H9 (cell line): ENCODE results near the gene IL20RB. TPM values are rescaled to one million over a fixed set of nuclear protein-coding genes. Genes with fewer than 3 reads are reported as not detected.

Experiments
- DNase-seq: peaks from one replicate; pipeline ENCODE4 v3.0.0-alpha.2; 2017
- H2AFZ ChIP-seq: one replicate; pipeline ENCODE4 v1.6.1; 2013; ENCODE audit warnings: mild to moderate bottlenecking, low read length, control low read depth, moderate library complexity
- H2AK5ac ChIP-seq: 2 replicates; pipeline ENCODE4 v1.6.1; 2013; ENCODE audit warnings: low read length, control low read depth, mixed read lengths; ENCODE audit not compliant: insufficient read length
- H2BK120ac ChIP-seq: one replicate; pipeline ENCODE4 v1.6.1; 2013; ENCODE audit warnings: low read depth, mild to moderate bottlenecking, low read length, control low read depth, inconsistent platforms; ENCODE audit not compliant: poor library complexity, severe bottlenecking
- H2BK12ac ChIP-seq: 2 replicates; pipeline ENCODE4 v1.6.1; 2013; ENCODE audit warnings: low read length, control low read depth, mixed read lengths, low read depth; ENCODE audit not compliant: insufficient read length
- H2BK15ac ChIP-seq: 2 replicates; pipeline ENCODE4 v1.6.1; 2013; ENCODE audit warnings: low read depth, low read length, control low read depth
- H2BK20ac ChIP-seq: one replicate; pipeline ENCODE4 v1.6.1; 2013; ENCODE audit warnings: low read depth, mild to moderate bottlenecking, low read length, control low read depth, inconsistent platforms; ENCODE audit not compliant: poor library complexity, severe bottlenecking
- H2BK5ac ChIP-seq: 2 replicates; pipeline ENCODE4 v1.6.1; 2013; ENCODE audit warnings: low read length, control low read depth, mixed read lengths; ENCODE audit not compliant: insufficient read length
- H3K14ac ChIP-seq: 2 replicates; pipeline ENCODE4 v1.6.1; 2013; ENCODE audit warnings: low read length, control low read depth; ENCODE audit not compliant: insufficient read depth
- H3K18ac ChIP-seq: 2 replicates; pipeline ENCODE4 v1.6.1; 2013; ENCODE audit warnings: low read depth, mild to moderate bottlenecking, mixed read lengths, low read length, control low read depth; ENCODE audit not compliant: insufficient read length
- H3K23ac ChIP-seq: 2 replicates; pipeline ENCODE4 v1.6.1; 2013; ENCODE audit warnings: low read length, control low read depth, mixed read lengths, low read depth; ENCODE audit not compliant: insufficient read length
- H3K23me2 ChIP-seq: 2 replicates; pipeline ENCODE4 v1.6.1; 2013; ENCODE audit warnings: low read depth, mild to moderate bottlenecking, mixed read lengths, low read length, control low read depth; ENCODE audit not compliant: insufficient read length, poor library complexity, severe bottlenecking
- H3K27ac ChIP-seq: 2 replicates; pipeline ENCODE4 v1.5.1; 2013; ENCODE audit warnings: low read length, control low read depth, mixed read lengths, low read depth; ENCODE audit not compliant: insufficient read length
- H3K27me3 ChIP-seq: 2 replicates; pipeline ENCODE4 v1.6.1; 2013; ENCODE audit warnings: low read length, control low read depth, inconsistent platforms; ENCODE audit not compliant: insufficient read depth
- H3K4ac ChIP-seq: 2 replicates; pipeline ENCODE4 v1.6.1; 2013; ENCODE audit warnings: low read depth, mild to moderate bottlenecking, control low read depth, inconsistent platforms, low read length, moderate library complexity
- H3K4me1 ChIP-seq: 2 replicates; pipeline ENCODE4 v1.6.1; 2013; ENCODE audit warnings: low read length, control low read depth, inconsistent platforms; ENCODE audit not compliant: insufficient read depth
- H3K4me2 ChIP-seq: 2 replicates; pipeline ENCODE4 v1.6.1; 2013; ENCODE audit warnings: low read length, control low read depth, mixed read lengths; ENCODE audit not compliant: insufficient read length, insufficient read depth
- H3K56ac ChIP-seq: 2 replicates; pipeline ENCODE4 v1.6.1; 2013; ENCODE audit warnings: low read depth, mild to moderate bottlenecking, mixed read lengths, low read length, control low read depth; ENCODE audit not compliant: insufficient read length
- H3K79me1 ChIP-seq: 2 replicates; pipeline ENCODE4 v1.6.1; 2013; ENCODE audit warnings: low read depth, mild to moderate bottlenecking, moderate library complexity, low read length, control low read depth, inconsistent platforms; ENCODE audit not compliant: insufficient read depth, poor library complexity, severe bottlenecking
- H3K79me2 ChIP-seq: 2 replicates; pipeline ENCODE4 v1.6.1; 2013; ENCODE audit warnings: low read length, control low read depth, inconsistent platforms; ENCODE audit not compliant: insufficient read depth
- H3K9ac ChIP-seq: 2 replicates; pipeline ENCODE4 v1.6.1; 2013; ENCODE audit warnings: low read length, control low read depth, mixed read lengths; ENCODE audit not compliant: insufficient read length; ENCODE audit errors: extremely low read depth
- H3K9me3 ChIP-seq: one replicate; pipeline ENCODE4 v1.6.1; 2013; ENCODE audit warnings: low read depth, low read length, inconsistent platforms; ENCODE audit not compliant: control insufficient read depth
- H3T11ph ChIP-seq: one replicate; pipeline ENCODE4 v1.6.1; 2013; ENCODE audit warnings: mild to moderate bottlenecking, low read length, control low read depth, inconsistent platforms
- H4K20me1 ChIP-seq: one replicate; pipeline ENCODE4 v1.6.1; 2013; ENCODE audit not compliant: control insufficient read depth, insufficient read length, insufficient read depth
- H4K5ac ChIP-seq: 2 replicates; pipeline ENCODE4 v1.6.1; 2013; ENCODE audit warnings: low read depth, mild to moderate bottlenecking, mixed read lengths, low read length, control low read depth; ENCODE audit not compliant: insufficient read length
- H4K8ac ChIP-seq: replicated peaks from 2 replicates; pipeline ENCODE4 v1.6.1; 2013; ENCODE audit warnings: low read length, control low read depth, mixed read lengths, low read depth; ENCODE audit not compliant: insufficient read length
- H4K91ac ChIP-seq: 2 replicates; pipeline ENCODE4 v1.6.1; 2013; ENCODE audit warnings: low read depth, mild to moderate bottlenecking, moderate library complexity, mixed read lengths, low read length, control low read depth; ENCODE audit not compliant: insufficient read length
- H3K27ac Mint-ChIP-seq, 3 experiments: 2 replicates in 2 of 3; 3 replicates in 1 of 3; pipeline ENCODE4 v1.8.0; 2020 to 2021; ENCODE audit warnings: mixed read lengths in 3 of 3, mild to moderate bottlenecking in 1 of 3, moderate library complexity in 1 of 3
- H3K27me3 Mint-ChIP-seq: 2 replicates; pipeline ENCODE4 v1.8.0; 2021; ENCODE audit warnings: low read depth, mild to moderate bottlenecking, moderate library complexity, mixed read lengths
- H3K36me3 Mint-ChIP-seq, 3 experiments: 2 replicates in 2 of 3; 3 replicates in 1 of 3; pipeline ENCODE4 v1.8.0; 2020 to 2021; ENCODE audit warnings: low read depth in 3 of 3, mixed read lengths in 3 of 3; ENCODE audit not compliant: insufficient read depth in 1 of 3
- H3K4me1 Mint-ChIP-seq, 2 experiments: 2 replicates each; pipeline ENCODE4 v1.8.0; 2020; ENCODE audit warnings: mixed read lengths in 2 of 2
- H3K4me3 Mint-ChIP-seq, 2 experiments: 2 replicates in 1 of 2; 3 replicates in 1 of 2; pipeline ENCODE4 v1.8.0; 2020 to 2021; ENCODE audit warnings: mild to moderate bottlenecking in 2 of 2, mixed read lengths in 2 of 2, moderate library complexity in 1 of 2
- H3K9me3 Mint-ChIP-seq, 2 experiments: 2 replicates in 1 of 2; 3 replicates in 1 of 2; pipeline ENCODE4 v1.8.0; 2020; ENCODE audit warnings: mild to moderate bottlenecking in 2 of 2, mixed read lengths in 2 of 2, moderate library complexity in 1 of 2
- WGBS: extraction: QIAGEN DNeasy Blood & Tissue Kit; methylation state at CpG from one replicate; pipeline ENCODE4 v1.1.7; 2013; ENCODE audit warnings: missing lambda C conversion rate, low lambda C conversion rate, mixed read lengths; ENCODE audit not compliant: insufficient read length; ENCODE audit errors: extremely low coverage; 5-methylcytosine and 5-hydroxymethylcytosine counted together
- total RNA-seq: library from RNA; stranded (reverse); gene quantifications from 2 replicates; pipeline ENCODE4 v1.2.1, GENCODE V29; 2021
- TF ChIP-seq, protein P1 (sequence below): fragments of 200-600 bp; sonication (generic); conservative IDR thresholded peaks from 3 replicates; pipeline ENCODE4 v1.8.0; 2021; ENCODE audit warnings: antibody characterized with exemption, mild to moderate bottlenecking

Gene IL20RB
- total RNA-seq, 1 experiment from 2014 or later = 1.5 TPM

DNA sequence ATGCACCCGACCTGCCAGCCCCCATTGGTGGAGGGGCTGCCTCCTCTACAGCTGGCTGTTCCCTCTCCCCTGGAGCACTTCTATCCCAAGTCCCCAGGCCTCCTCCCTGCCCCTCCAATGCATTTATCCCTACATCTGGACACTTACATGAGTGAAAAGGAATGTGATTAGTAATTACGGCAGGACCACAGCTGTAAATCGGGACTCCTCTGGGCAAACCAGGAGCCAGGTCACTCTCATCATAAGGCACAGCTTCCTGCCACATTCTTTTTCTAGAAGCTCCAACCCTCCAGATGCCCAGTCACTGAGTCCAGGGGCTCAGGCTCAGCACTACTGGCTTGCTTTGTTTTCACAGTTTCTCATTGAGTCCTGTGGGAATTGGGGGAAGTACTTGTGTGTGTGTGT is 54.3 kb downstream of the IL20RB start:
- Mint-ChIP-seq H3K27me3 (no peaks in the 10 kb centered on the region), H3K27ac (peak overlapping the region in 1 of 3 experiments; percentile 82; a peak in 1 of 7 replicates), H3K36me3 (no peaks in the 10 kb centered on the region), H3K4me1 (peaks cover 6 to 7% of the 10 kb centered on the region in 2 experiments), H3K9me3 (no peaks in the 10 kb centered on the region), H3K4me3 (no peak overlapping the region)
- no peak overlapping the region for H2BK120ac ChIP-seq
- no peak overlapping the region for H3K27ac ChIP-seq
- H4K5ac ChIP-seq = no peak overlapping the region
- no peaks in the 10 kb centered on the region for H3K9me3 ChIP-seq
- no peak overlapping the region for H3K14ac ChIP-seq
- TF ChIP-seq, protein P1, sequence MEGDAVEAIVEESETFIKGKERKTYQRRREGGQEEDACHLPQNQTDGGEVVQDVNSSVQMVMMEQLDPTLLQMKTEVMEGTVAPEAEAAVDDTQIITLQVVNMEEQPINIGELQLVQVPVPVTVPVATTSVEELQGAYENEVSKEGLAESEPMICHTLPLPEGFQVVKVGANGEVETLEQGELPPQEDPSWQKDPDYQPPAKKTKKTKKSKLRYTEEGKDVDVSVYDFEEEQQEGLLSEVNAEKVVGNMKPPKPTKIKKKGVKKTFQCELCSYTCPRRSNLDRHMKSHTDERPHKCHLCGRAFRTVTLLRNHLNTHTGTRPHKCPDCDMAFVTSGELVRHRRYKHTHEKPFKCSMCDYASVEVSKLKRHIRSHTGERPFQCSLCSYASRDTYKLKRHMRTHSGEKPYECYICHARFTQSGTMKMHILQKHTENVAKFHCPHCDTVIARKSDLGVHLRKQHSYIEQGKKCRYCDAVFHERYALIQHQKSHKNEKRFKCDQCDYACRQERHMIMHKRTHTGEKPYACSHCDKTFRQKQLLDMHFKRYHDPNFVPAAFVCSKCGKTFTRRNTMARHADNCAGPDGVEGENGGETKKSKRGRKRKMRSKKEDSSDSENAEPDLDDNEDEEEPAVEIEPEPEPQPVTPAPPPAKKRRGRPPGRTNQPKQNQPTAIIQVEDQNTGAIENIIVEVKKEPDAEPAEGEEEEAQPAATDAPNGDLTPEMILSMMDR = no peak
- no peak overlapping the region for H3K23ac ChIP-seq
- H3T11ph ChIP-seq = no peak overlapping the region
- no peak for DNase-seq
- no peak overlapping the region for H2AK5ac ChIP-seq
- no peak overlapping the region for H2BK20ac ChIP-seq
- no peaks in the 10 kb centered on the region for H3K23me2 ChIP-seq
- H3K9ac ChIP-seq = no peak overlapping the region
- no peak overlapping the region for H4K8ac ChIP-seq
- H2BK12ac ChIP-seq = no peak overlapping the region
- H3K4me2 ChIP-seq = no peak overlapping the region
- WGBS = no CpG with 5 or more reads among the region's 3 CpGs
- no peaks in the 10 kb centered on the region for H3K4me1 ChIP-seq
- no peaks in the 10 kb centered on the region for H4K20me1 ChIP-seq
- no peak overlapping the region for H2AFZ ChIP-seq
- H3K27me3 ChIP-seq = no peaks in the 10 kb centered on the region
- no peak overlapping the region for H3K4ac ChIP-seq
- no peak overlapping the region for H3K18ac ChIP-seq
- no peaks in the 10 kb centered on the region for H3K79me1 ChIP-seq
- no peak overlapping the region for H3K56ac ChIP-seq
- H2BK5ac ChIP-seq = no peak overlapping the region
- no peaks in the 10 kb centered on the region for H3K79me2 ChIP-seq
- no peak overlapping the region for H4K91ac ChIP-seq
- no peak overlapping the region for H2BK15ac ChIP-seq
